AG08395 (cell line): Measurements from ENCODE around the gene PHACTR1.

ENCODE experiments used
- DNase-seq: peaks from one replicate; pipeline ENCODE4 v3.0.0; 2012; ENCODE audit warnings: mixed read lengths, low spot score

The PHACTR1 gene

GRCh38 chr6:13287104-13287503, 570.5 kb downstream of the PHACTR1 start:
- no peak for DNase-seq

GRCh38 chr6:13288481-13288880, 571.9 kb downstream of the PHACTR1 start:
- DNase-seq = no peak

- no peak for DNase-seq
Measured at GRCh38 chr6:13288969-13289391, 572.4 kb downstream of the PHACTR1 start.

GRCh38 chr6:13289789-13290318, 573.3 kb downstream of the PHACTR1 start:
- no peak for DNase-seq

- no peak for DNase-seq
Measured at GRCh38 chr6:13290335-13290734, 573.8 kb downstream of the PHACTR1 start.

- no peak for DNase-seq
Measured at GRCh38 chr6:13292774-13293173, 576.2 kb downstream of the PHACTR1 start.

- DNase-seq = no peak
Measured at GRCh38 chr6:13294499-13295069, 578.0 kb downstream of the PHACTR1 start.

GRCh38 chr6:13295576-13295975, 579.0 kb downstream of the PHACTR1 start:
- no peak for DNase-seq

- DNase-seq = no peak
Measured at GRCh38 chr6:13296536-13296997, 580.0 kb downstream of the PHACTR1 start.

- no peak for DNase-seq
Measured at GRCh38 chr6:13297391-13297790, 580.8 kb downstream of the PHACTR1 start.

- DNase-seq = no peak
Measured at GRCh38 chr6:13298446-13298845, 581.9 kb downstream of the PHACTR1 start.

GRCh38 chr6:13299403-13299821, 582.8 kb downstream of the PHACTR1 start:
- DNase-seq = no peak

- DNase-seq = no peak
Measured at GRCh38 chr6:13299918-13300317, 583.4 kb downstream of the PHACTR1 start.

GRCh38 chr6:13300643-13301590, 584.4 kb downstream of the PHACTR1 start:
- no peak for DNase-seq

GRCh38 chr6:13302291-13302690, 585.7 kb downstream of the PHACTR1 start:
- no peak for DNase-seq

- peak; percentile 98 for DNase-seq
Measured at GRCh38 chr6:13302751-13303667, 586.4 kb downstream of the PHACTR1 start.

- DNase-seq = no peak
Measured at GRCh38 chr6:13303668-13304017, 587.1 kb downstream of the PHACTR1 start.

GRCh38 chr6:13304101-13304500, 587.5 kb downstream of the PHACTR1 start:
- no peak for DNase-seq

- DNase-seq = no peak
Measured at GRCh38 chr6:13304580-13305260, 588.2 kb downstream of the PHACTR1 start.

- DNase-seq = no peak
Measured at GRCh38 chr6:13305288-13305687, 588.7 kb downstream of the PHACTR1 start.

GRCh38 chr6:13305791-13306190, 589.2 kb downstream of the PHACTR1 start:
- no peak for DNase-seq
